HepG2 (cell line): Measurements from ENCODE around the gene RHBDL3. TPM values are rescaled to one million over a fixed set of nuclear protein-coding genes. Genes with fewer than 3 reads are reported as not detected.
A peak's percentile ranks its signal among the peaks of the same experiment; 100 is the strongest.

Source experiments
- CENPBD1 ChIP-seq: sonication (generic); formaldehyde crosslinking; IDR thresholded peaks from 2 replicates; pipeline ENCODE4 v1.8.0; 2022; ENCODE audit warnings: missing genetic modification reagents, low read depth, mild to moderate bottlenecking, borderline replicate concordance
- CREB1 ChIP-seq, 2 experiments: fragments of 450-650 bp in 1 of 2; IDR thresholded peaks; 2 replicates each; pipeline ENCODE4 v1.6.1; 2016 to 2017; ENCODE audit warnings: control low read depth in 1 of 2, mild to moderate bottlenecking in 1 of 2, missing compliant biosample characterization in 1 of 2, missing genetic modification characterization in 1 of 2
- FOSL1 ChIP-seq: sonication (generic); formaldehyde crosslinking; IDR thresholded peaks from 2 replicates; pipeline ENCODE4 v1.9.0; 2021; ENCODE audit warnings: missing genetic modification reagents, borderline replicate concordance
- RORA ChIP-seq: sonication (generic); formaldehyde crosslinking; IDR thresholded peaks from 2 replicates; pipeline ENCODE4 v1.5.0; 2020; ENCODE audit warnings: mild to moderate bottlenecking, missing genetic modification reagents, moderate library complexity
- ZBTB39 ChIP-seq: sonication (generic); formaldehyde crosslinking; IDR thresholded peaks from 2 replicates; pipeline ENCODE4 v1.5.0; 2020; ENCODE audit warnings: missing genetic modification reagents
- ZNF318 ChIP-seq: sonication (generic); formaldehyde crosslinking; IDR thresholded peaks from 2 replicates; pipeline ENCODE4 v1.4.0; 2020; ENCODE audit warnings: mild to moderate bottlenecking, missing genetic modification reagents
- ZNF432 ChIP-seq: sonication (generic); formaldehyde crosslinking; IDR thresholded peaks from 2 replicates; pipeline ENCODE4 v1.5.0; 2020; ENCODE audit warnings: missing genetic modification reagents, mild to moderate bottlenecking, borderline replicate concordance
- ZNF549 ChIP-seq: sonication (generic); formaldehyde crosslinking; IDR thresholded peaks from 2 replicates; pipeline ENCODE4 v1.5.0; 2020; ENCODE audit warnings: missing genetic modification reagents
- ZNF646 ChIP-seq: sonication (generic); formaldehyde crosslinking; IDR thresholded peaks from 2 replicates; pipeline ENCODE4 v1.9.0; 2021; ENCODE audit warnings: mild to moderate bottlenecking, missing genetic modification reagents
- ZNF776 ChIP-seq: sonication (generic); formaldehyde crosslinking; IDR thresholded peaks from 2 replicates; pipeline ENCODE4 v1.4.0; 2020; ENCODE audit warnings: mild to moderate bottlenecking, missing genetic modification reagents
- polyA plus RNA-seq, 8 experiments: library from polyadenylated mRNA; depleted of rRNA in 3 of 8; stranded (reverse) in 7 of 8; unstranded in 1 of 8; fragments of >200 nt; fragmentation: Illumina TruSeq in 4 of 8; extraction: Trizol in 4 of 8; gene quantifications; 2 replicates each; pipeline versions ENCODE4 v1.2.1 to v1.2.3, GENCODE V29; 2011 to 2016; ENCODE audit warnings: low read depth in 4 of 8, missing spikeins in 1 of 8, mixed read lengths in 1 of 8; ENCODE audit not compliant: insufficient read depth in 1 of 8
- total RNA-seq, 5 experiments: library from RNA; depleted of rRNA; stranded (reverse); fragments of >200 nt; fragmentation: Illumina TruSeq; extraction: Trizol; gene quantifications; 2 replicates each; pipeline ENCODE4 v1.2.3, GENCODE V29; 2016; ENCODE audit warnings: low read depth in 1 of 5

The RHBDL3 gene
- total and polyA plus RNA-seq, 2 of the 13 experiments (the other 11 are each of a cell fraction or from before 2014, with no cell fraction given), result 0.09 TPM; not detected in 1

- no peak for TF ChIP-seq ZNF646
- TF ChIP-seq ZBTB39, result no peak
- TF ChIP-seq ZNF432 (CRISPR knock-in tag), result no peak
- no peak for TF ChIP-seq CENPBD1
- no peak for TF ChIP-seq CREB1 (IDR thresholded peaks at IDR 0.05)
- no peak for TF ChIP-seq CREB1 (CRISPR knock-in tag; IDR thresholded peaks at IDR 0.05)
- TF ChIP-seq RORA (CRISPR knock-in tag), result no peak
- 0 out of 2 replicates have a peak, but pooled peaks have one; percentile 58 for TF ChIP-seq ZNF549 (CRISPR knock-in tag)
- no peak for TF ChIP-seq ZNF776 (CRISPR knock-in tag)
- TF ChIP-seq ZNF318 (CRISPR knock-in tag), result no peak
- TF ChIP-seq FOSL1 (CRISPR knock-in tag), result no peak
Observed at GRCh38 chr17:32302860-32303649, 37.4 kb downstream of the RHBDL3 start (continued).
